Chondrocyte (in vitro differentiated cells): ENCODE measurements around the gene KIF4A. TPM values are rescaled to one million over a fixed set of nuclear protein-coding genes. Genes with fewer than 3 reads are reported as not detected.

Source experiments
- DNase-seq: peaks from one replicate; pipeline ENCODE4 v3.0.0; 2021; ENCODE audit warnings: mixed read lengths, low spot score
- H3K27ac Mint-ChIP-seq: one replicate; pipeline ENCODE4 v1.8.0; 2021; ENCODE audit warnings: mild to moderate bottlenecking, moderate library complexity, mixed read lengths; ENCODE audit not compliant: unreplicated experiment
- H3K27me3 Mint-ChIP-seq: 2 replicates; pipeline ENCODE4 v1.8.0; 2021; ENCODE audit warnings: low read depth, mixed read lengths
- H3K36me3 Mint-ChIP-seq: 2 replicates; pipeline ENCODE4 v1.8.0; 2021; ENCODE audit warnings: low read depth, mixed read lengths
- H3K4me1 Mint-ChIP-seq: 2 replicates; pipeline ENCODE4 v1.8.0; 2021; ENCODE audit warnings: low read depth, mild to moderate bottlenecking, mixed read lengths
- H3K4me3 Mint-ChIP-seq: one replicate; pipeline ENCODE4 v1.8.0; 2021; ENCODE audit warnings: mild to moderate bottlenecking, moderate library complexity, mixed read lengths; ENCODE audit not compliant: unreplicated experiment
- H3K9me3 Mint-ChIP-seq: 2 replicates; pipeline ENCODE4 v1.8.0; 2021; ENCODE audit warnings: low read depth, mixed read lengths
- CTCF ChIP-seq: fragments of 200-600 bp; sonication (generic); IDR thresholded peaks from 2 replicates; pipeline ENCODE4 v1.5.0; 2021; ENCODE audit warnings: antibody characterized with exemption, mild to moderate bottlenecking, moderate library complexity
- total RNA-seq: library from RNA; stranded (reverse); gene quantifications from 3 replicates; pipeline ENCODE4 v1.2.1, GENCODE V29; 2021

Gene KIF4A
- total RNA-seq, 1 donor from 2014 or later = 5.9 TPM

- H3K27ac Mint-ChIP-seq = no peak overlapping the region
- peaks cover 4% of the 10 kb centered on the region for H3K9me3 Mint-ChIP-seq
- no peaks in the 10 kb centered on the region for H3K36me3 Mint-ChIP-seq
- H3K4me1 Mint-ChIP-seq = peaks cover 27% of the 10 kb centered on the region
- TF ChIP-seq CTCF = no peak
- no peaks in the 10 kb centered on the region for H3K27me3 Mint-ChIP-seq
- H3K4me3 Mint-ChIP-seq = no peak overlapping the region
- no peak for DNase-seq
These were observed 166.4 kb downstream of the KIF4A start for GRCh38 chrX:70456256-70456655.

GRCh38 chrX:70461026-70461425 is 171.1 kb downstream of the KIF4A start:
- Mint-ChIP-seq H3K4me1 (no peaks in the 10 kb centered on the region), H3K27ac (no peak overlapping the region), H3K4me3 (no peak overlapping the region), H3K9me3 (peaks cover 5% of the 10 kb centered on the region), H3K36me3 (no peaks in the 10 kb centered on the region), H3K27me3 (no peaks in the 10 kb centered on the region)
- no peak for DNase-seq
- TF ChIP-seq CTCF = no peak

- H3K27me3 Mint-ChIP-seq = no peaks in the 10 kb centered on the region
- DNase-seq = no peak
- H3K27ac Mint-ChIP-seq = no peak overlapping the region
- no peak for TF ChIP-seq CTCF
- no peaks in the 10 kb centered on the region for H3K36me3 Mint-ChIP-seq
- peaks cover 5% of the 10 kb centered on the region for H3K9me3 Mint-ChIP-seq
- H3K4me1 Mint-ChIP-seq = no peaks in the 10 kb centered on the region
- H3K4me3 Mint-ChIP-seq = no peak overlapping the region
These were observed 174.1 kb downstream of the KIF4A start for GRCh38 chrX:70464051-70464450.

- H3K4me3 Mint-ChIP-seq = no peak overlapping the region
- no peak for TF ChIP-seq CTCF
- H3K36me3 Mint-ChIP-seq = no peaks in the 10 kb centered on the region
- H3K4me1 Mint-ChIP-seq = no peaks in the 10 kb centered on the region
- H3K27me3 Mint-ChIP-seq = no peaks in the 10 kb centered on the region
- no peaks in the 10 kb centered on the region for H3K9me3 Mint-ChIP-seq
- DNase-seq = no peak
- H3K27ac Mint-ChIP-seq = no peak overlapping the region
These were observed 177.1 kb downstream of the KIF4A start for GRCh38 chrX:70466968-70467367.

- Mint-ChIP-seq H3K9me3 (peaks cover 3% of the 10 kb centered on the region), H3K36me3 (no peaks in the 10 kb centered on the region), H3K4me1 (no peaks in the 10 kb centered on the region), H3K4me3 (no peak overlapping the region), H3K27me3 (no peaks in the 10 kb centered on the region), H3K27ac (no peak overlapping the region)
- TF ChIP-seq CTCF = no peak
- DNase-seq = no peak
These were observed 178.8 kb downstream of the KIF4A start for GRCh38 chrX:70468709-70469108.

Other genes starting within 250 kb of the KIF4A start
- gene AWAT2, start 240.2 kb upstream of the KIF4A start, total RNA-seq = not detected in 3 replicates
- gene OTUD6A, start 227.6 kb upstream of the KIF4A start, total RNA-seq = not detected in 3 replicates
- 30.7 to 32.9 TPM (median 32.0 TPM) in 3 replicates for gene IGBP1, start 156.7 kb upstream of the KIF4A start, total RNA-seq
- not detected in 3 replicates for gene DGAT2L6, start 112.6 kb upstream of the KIF4A start, total RNA-seq
- not detected in 3 replicates for gene AWAT1, start 55.4 kb upstream of the KIF4A start, total RNA-seq
- gene P2RY4, start 29.9 kb upstream of the KIF4A start, total RNA-seq = not detected in 3 replicates
- not detected in 3 replicates for gene ARR3, start 21.8 kb upstream of the KIF4A start, total RNA-seq
- gene RAB41, start 7.9 kb upstream of the KIF4A start, total RNA-seq = not detected in 3 replicates
- 46.2 to 48.1 TPM (median 47.7 TPM) in 3 replicates for gene PDZD11, start 177 bp upstream of the KIF4A start, total RNA-seq
- not detected in 3 replicates for gene GDPD2, start 133.2 kb downstream of the KIF4A start, total RNA-seq
- gene DLG3, start 154.7 kb downstream of the KIF4A start, total RNA-seq = 9.9 to 13.1 TPM (median 11.5 TPM) in 3 replicates